Stomach (tissue), 9 donors: Measurements from ENCODE around the gene IPCEF1. TPM values are rescaled to one million over a fixed set of nuclear protein-coding genes. Genes with fewer than 3 reads are reported as not detected.

Source experiments
- DNase-seq, 2 donors: peaks; one replicate each; pipeline versions ENCODE4 v3.0.0 to v3.0.0-alpha.2; 2013 to 2019
- H3K27ac ChIP-seq, 5 donors: fragments of 200-600 bp in 4 of 5; sonication (generic) in 4 of 5; one replicate each; pipeline ENCODE4 v1.5.1; 2013 to 2019; ENCODE audit warnings: mild to moderate bottlenecking in 1 of 5, moderate library complexity in 1 of 5
- H3K27me3 ChIP-seq, 3 donors: fragments of 200-600 bp; sonication (generic); one replicate each; pipeline ENCODE4 v1.5.1; 2017 to 2019; ENCODE audit warnings: mixed run types in 1 of 3
- H3K36me3 ChIP-seq, 4 donors: fragments of 200-600 bp; sonication (generic); 1 replicate in 3 of 4; 2 replicates in 1 of 4; pipeline ENCODE4 v1.5.1; 2016 to 2019
- H3K4me1 ChIP-seq, 4 donors: fragments of 200-600 bp; sonication (generic); one replicate each; pipeline ENCODE4 v1.5.1; 2016 to 2019
- H3K4me3 ChIP-seq, 4 donors: fragments of 200-600 bp; sonication (generic) in 3 of 4; one replicate each; pipeline ENCODE4 v1.5.1; 2016 to 2019; ENCODE audit warnings: mild to moderate bottlenecking in 1 of 4
- H3K9me3 ChIP-seq, 4 donors: fragments of 200-600 bp; sonication (generic); one replicate each; pipeline ENCODE4 v1.5.1; 2016 to 2019
- EP300 ChIP-seq: sonication (generic); formaldehyde crosslinking; IDR thresholded peaks from one replicate; pipeline ENCODE4 v1.6.1; 2017; ENCODE audit warnings: antibody characterized with exemption
- POLR2A ChIP-seq, 4 donors: fragments of 450-650 bp; IDR thresholded peaks; one replicate each; pipeline ENCODE4 v1.6.1; 2016; ENCODE audit warnings: antibody characterized with exemption in 4 of 4, control low read depth in 2 of 4, mild to moderate bottlenecking in 1 of 4, moderate library complexity in 1 of 4
- POLR2AphosphoS5 ChIP-seq, 3 donors: sonication (generic); formaldehyde crosslinking; IDR thresholded peaks; one replicate each; pipeline ENCODE4 v1.6.1; 2016; ENCODE audit warnings: antibody characterized with exemption in 3 of 3
- WGBS, 5 donors: extraction: QIAGEN DNeasy Blood & Tissue Kit in 3 of 5; methylation state at CpG; one replicate each; pipeline versions ENCODE4 v1.1.5 to v1.1.7; 2013 to 2018; 5-methylcytosine and 5-hydroxymethylcytosine counted together
- intact Hi-C: fragments of 100-400 bp; cut with DNase I; formaldehyde crosslinking; loops from one replicate; pipeline ENCODE4 v1.15.1; 2023; ENCODE audit warnings: low total_unique reads
- polyA plus RNA-seq, 3 donors: library from polyadenylated mRNA; stranded (reverse); fragments of 200-250 nt; gene quantifications; one replicate each; pipeline ENCODE4 v1.2.3, GENCODE V29; 2013
- total RNA-seq, 5 donors: library from RNA; depleted of rRNA; stranded (reverse); fragments of >200 nt; gene quantifications; one replicate each; pipeline versions ENCODE4 v1.1.0 to v1.2.3, GENCODE V29; 2014 to 2016
- TF ChIP-seq, protein P1 (sequence below), 7 experiments: fragments of 450-650 bp in 4 of 7; fragments of 200-600 bp in 3 of 7; sonication (generic) in 3 of 7; IDR thresholded peaks; one replicate each; pipeline ENCODE4 v1.5.1; 2016 to 2019; ENCODE audit warnings: antibody characterized with exemption in 7 of 7, control low read depth in 2 of 7, mild to moderate bottlenecking in 1 of 7
- donor health status: healthy with polysubstance abuse.
- donor health status: Bipolar disorder and iron deficiency.
- donor health status: healthy.

The IPCEF1 gene
- total and polyA plus RNA-seq, 8 donors, result under 0.01 to 47.1 (median 1.4) TPM; not detected in 2

GRCh38 chr6:154289818-154290508 is 66.6 kb downstream of the IPCEF1 start:
- no peak overlapping the region for H3K4me3 ChIP-seq
- WGBS, 5 donors, result 72 to 86% (median 74%) methylated on average over 6 of the region's 6 CpGs
- no peaks in the 10 kb centered on the region for H3K9me3 ChIP-seq
- TF ChIP-seq, protein P1, sequence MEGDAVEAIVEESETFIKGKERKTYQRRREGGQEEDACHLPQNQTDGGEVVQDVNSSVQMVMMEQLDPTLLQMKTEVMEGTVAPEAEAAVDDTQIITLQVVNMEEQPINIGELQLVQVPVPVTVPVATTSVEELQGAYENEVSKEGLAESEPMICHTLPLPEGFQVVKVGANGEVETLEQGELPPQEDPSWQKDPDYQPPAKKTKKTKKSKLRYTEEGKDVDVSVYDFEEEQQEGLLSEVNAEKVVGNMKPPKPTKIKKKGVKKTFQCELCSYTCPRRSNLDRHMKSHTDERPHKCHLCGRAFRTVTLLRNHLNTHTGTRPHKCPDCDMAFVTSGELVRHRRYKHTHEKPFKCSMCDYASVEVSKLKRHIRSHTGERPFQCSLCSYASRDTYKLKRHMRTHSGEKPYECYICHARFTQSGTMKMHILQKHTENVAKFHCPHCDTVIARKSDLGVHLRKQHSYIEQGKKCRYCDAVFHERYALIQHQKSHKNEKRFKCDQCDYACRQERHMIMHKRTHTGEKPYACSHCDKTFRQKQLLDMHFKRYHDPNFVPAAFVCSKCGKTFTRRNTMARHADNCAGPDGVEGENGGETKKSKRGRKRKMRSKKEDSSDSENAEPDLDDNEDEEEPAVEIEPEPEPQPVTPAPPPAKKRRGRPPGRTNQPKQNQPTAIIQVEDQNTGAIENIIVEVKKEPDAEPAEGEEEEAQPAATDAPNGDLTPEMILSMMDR (IDR thresholded peaks at IDR 0.05), result no peak
- TF ChIP-seq POLR2A (IDR thresholded peaks at IDR 0.05), result no peak
- TF ChIP-seq EP300, result no peak
- TF ChIP-seq POLR2AphosphoS5 (IDR thresholded peaks at IDR 0.05), result no peak
- no peak overlapping the region for H3K27ac ChIP-seq
- H3K36me3 ChIP-seq, result no peaks in the 10 kb centered on the region
- intact Hi-C loops, result no loop called here
- H3K27me3 ChIP-seq, result no peaks in the 10 kb centered on the region
- peaks cover 0 to 10% (median 0%) of the 10 kb centered on the region in 4 donors for H3K4me1 ChIP-seq
- no peak for DNase-seq

- H3K27ac ChIP-seq, result no peak overlapping the region
- TF ChIP-seq, protein P1 (IDR thresholded peaks at IDR 0.05), result no peak
- TF ChIP-seq POLR2AphosphoS5 (IDR thresholded peaks at IDR 0.05) (no peak), POLR2A (IDR thresholded peaks at IDR 0.05) (no peak), EP300 (no peak)
- peaks cover 0 to 5% (median 0%) of the 10 kb centered on the region in 4 donors for H3K9me3 ChIP-seq
- WGBS, 5 donors, result 39 to 83% (median 73%) methylated on average over 1 of the region's 1 CpG
- DNase-seq, result no peak
- intact Hi-C loops, result no loop called here
- no peak overlapping the region for H3K4me3 ChIP-seq
- no peaks in the 10 kb centered on the region for H3K36me3 ChIP-seq
- no peaks in the 10 kb centered on the region for H3K27me3 ChIP-seq
- no peaks in the 10 kb centered on the region for H3K4me1 ChIP-seq
Measured at GRCh38 chr6:154285826-154286225, 70.8 kb downstream of the IPCEF1 start.

DNA sequence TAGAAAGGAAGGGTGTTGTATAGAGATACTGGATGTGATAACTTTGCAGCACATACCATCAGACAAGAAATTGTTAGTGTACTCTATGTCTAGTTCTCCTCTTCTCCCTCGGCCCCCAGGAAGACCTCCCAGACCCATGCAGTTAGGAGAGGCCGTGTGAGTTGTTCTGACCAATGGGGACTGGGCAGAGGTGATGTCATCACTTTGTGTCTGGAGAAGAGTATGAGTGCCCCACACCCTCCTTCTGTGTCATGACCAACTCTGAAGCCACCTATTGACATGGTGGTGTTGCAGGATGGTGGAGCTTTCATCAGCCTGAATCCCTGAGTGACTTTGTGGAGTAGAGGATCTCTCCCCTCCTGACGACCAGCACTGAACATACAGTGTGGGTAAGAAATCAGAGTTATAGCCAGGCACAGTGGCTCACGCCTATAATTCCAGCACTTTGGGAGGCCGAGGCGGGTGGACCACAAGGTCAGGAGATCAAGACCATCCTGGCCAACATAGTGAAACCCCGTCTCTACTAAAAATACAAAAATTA is 72.2 kb downstream of the IPCEF1 start:
- Histone ChIP-seq H3K27me3 (no peaks in the 10 kb centered on the region), H3K27ac (no peak overlapping the region), H3K4me3 (no peak overlapping the region), H3K36me3 (no peaks in the 10 kb centered on the region), H3K4me1 (no peaks in the 10 kb centered on the region), H3K9me3 (peaks cover 0 to 5% (median 0%) of the 10 kb centered on the region in 4 donors)
- DNase-seq, result no peak
- intact Hi-C loops, result loop anchor here (5.0 kb wide), 1 partner anchor 117 kb away; no protein-coding TSS in a partner anchor
- TF ChIP-seq, protein P1 (IDR thresholded peaks at IDR 0.05), result no peak
- TF ChIP-seq EP300 (no peak), POLR2A (IDR thresholded peaks at IDR 0.05) (no peak), POLR2AphosphoS5 (IDR thresholded peaks at IDR 0.05) (no peak)
- WGBS, 5 donors, result 93 to 97% (median 96%) methylated on average over 7 of the region's 7 CpGs

DNA sequence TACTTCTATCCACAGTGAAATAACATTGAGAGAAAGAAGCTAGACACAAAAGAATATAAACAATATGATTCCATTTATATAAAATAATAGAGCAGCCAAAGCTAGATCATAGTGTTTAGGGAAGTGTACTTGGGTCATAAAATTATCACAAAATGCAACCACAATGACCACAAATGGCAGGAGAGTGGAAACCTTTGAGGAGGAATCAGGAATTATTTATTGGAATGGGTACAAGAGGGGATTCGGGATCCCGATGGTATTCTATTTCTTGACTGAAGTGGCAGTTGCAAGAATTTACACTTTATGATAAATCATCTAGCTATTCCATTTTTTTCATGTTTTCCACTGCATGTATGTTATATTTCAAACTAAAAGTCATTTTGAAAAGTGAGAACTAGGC is 76.1 kb downstream of the IPCEF1 start:
- no peaks in the 10 kb centered on the region for H3K36me3 ChIP-seq
- DNase-seq, result no peak
- WGBS, 5 donors, result 66 to 84% (median 71%) methylated on average over 2 of the region's 2 CpGs
- peaks cover 0 to 5% (median 0%) of the 10 kb centered on the region in 4 donors for H3K9me3 ChIP-seq
- H3K4me3 ChIP-seq, result no peak overlapping the region
- H3K27me3 ChIP-seq, result no peaks in the 10 kb centered on the region
- TF ChIP-seq POLR2AphosphoS5 (IDR thresholded peaks at IDR 0.05) (no peak), EP300 (no peak), POLR2A (IDR thresholded peaks at IDR 0.05) (no peak)
- TF ChIP-seq, protein P1 (IDR thresholded peaks at IDR 0.05), result no peak
- intact Hi-C loops, result loop anchor here (5.0 kb wide), 1 partner anchor 113 kb away; no protein-coding TSS in a partner anchor
- peaks cover 0 to 13% (median 4%) of the 10 kb centered on the region in 4 donors for H3K4me1 ChIP-seq
- no peak overlapping the region for H3K27ac ChIP-seq
